GM12891 (cell line): ENCODE results near the gene GRIN2D.

Experiments
- PAX5 ChIP-seq: IDR thresholded peaks from 2 replicates; pipeline ENCODE4 v1.6.1; 2011; ENCODE audit warnings: low read length, moderate library complexity, mild to moderate bottlenecking; ENCODE audit not compliant: insufficient read depth, severe bottlenecking
- POLR2A ChIP-seq: IDR thresholded peaks from 2 replicates; pipeline ENCODE4 v1.6.1; 2011; ENCODE audit warnings: low read depth, low read length, control low read depth
- POLR2AphosphoS5 ChIP-seq: IDR thresholded peaks from 2 replicates; pipeline ENCODE4 v1.6.1; 2011; ENCODE audit warnings: low read depth, low read length, control low read depth
- POU2F2 ChIP-seq: IDR thresholded peaks from 2 replicates; pipeline ENCODE4 v1.6.1; 2011; ENCODE audit warnings: low read depth, mild to moderate bottlenecking, control low read depth, low read length, moderate library complexity
- SPI1 ChIP-seq: IDR thresholded peaks from 2 replicates; pipeline ENCODE4 v1.6.1; 2011; ENCODE audit warnings: low read depth, low read length, control low read depth
- TAF1 ChIP-seq: IDR thresholded peaks from 2 replicates; pipeline ENCODE4 v1.6.1; 2011; ENCODE audit warnings: low read depth, low read length, control low read depth

DNA sequence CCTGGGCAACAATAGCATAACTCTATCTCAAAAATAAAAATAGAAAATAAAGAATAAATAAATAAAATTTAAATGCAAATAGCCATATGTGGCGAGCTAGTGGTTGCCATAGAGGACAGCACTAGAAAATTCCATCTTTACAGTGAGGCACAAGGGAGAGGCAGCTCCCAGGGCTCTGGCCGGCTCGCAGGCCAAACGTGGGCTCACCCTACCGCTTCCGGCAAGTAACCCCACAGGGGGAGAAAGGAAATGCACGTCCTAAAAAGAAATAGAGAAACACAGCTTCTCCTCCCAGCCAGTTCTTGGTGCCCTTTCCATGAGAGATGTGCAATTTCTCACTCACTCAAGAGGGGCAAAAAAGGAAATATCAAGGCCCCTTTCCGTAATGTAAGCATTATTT is 39.9 kb downstream of the GRIN2D start:
- no peak for TF ChIP-seq POLR2AphosphoS5
- TF ChIP-seq POLR2A = no peak
- TF ChIP-seq TAF1 = no peak
- no peak for TF ChIP-seq PAX5
- no peak for TF ChIP-seq POU2F2
- no peak for TF ChIP-seq SPI1
